GM10248 (cell line): Measurements from ENCODE around the gene TP53TG3C.
"Not testable (repeated sequence)": the region's sequence is repeated elsewhere in the genome, so short reads cannot be mapped to it uniquely, and the experiment has no call there.

Source experiments
- CTCF ChIA-PET: fragments of 300-600 bp; sonication (Branson Sonifier 250); formaldehyde crosslinking; extraction: SDS; loops from one replicate; lab custom pipeline; 2021; ENCODE audit warnings: antibody characterized with exemption; lab: Yijun Ruan, JAX
- POLR2A ChIA-PET: fragments of 350-650 bp; sonication (Branson Sonifier 250); formaldehyde crosslinking; extraction: SDS; loops from one replicate; lab custom pipeline; 2020; ENCODE audit warnings: antibody characterized with exemption; lab: Yijun Ruan, JAX
- DNase-seq: peaks from one replicate; pipeline ENCODE4 v3.0.0; 2012; ENCODE audit errors: extremely low spot score

Gene TP53TG3C, protein sequence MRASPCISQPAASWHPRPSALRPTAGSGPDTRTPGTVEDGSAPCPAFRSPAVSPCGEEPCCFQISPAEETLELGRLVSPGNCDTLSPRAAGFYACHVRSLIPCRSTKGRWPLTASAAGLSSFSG

DNA sequence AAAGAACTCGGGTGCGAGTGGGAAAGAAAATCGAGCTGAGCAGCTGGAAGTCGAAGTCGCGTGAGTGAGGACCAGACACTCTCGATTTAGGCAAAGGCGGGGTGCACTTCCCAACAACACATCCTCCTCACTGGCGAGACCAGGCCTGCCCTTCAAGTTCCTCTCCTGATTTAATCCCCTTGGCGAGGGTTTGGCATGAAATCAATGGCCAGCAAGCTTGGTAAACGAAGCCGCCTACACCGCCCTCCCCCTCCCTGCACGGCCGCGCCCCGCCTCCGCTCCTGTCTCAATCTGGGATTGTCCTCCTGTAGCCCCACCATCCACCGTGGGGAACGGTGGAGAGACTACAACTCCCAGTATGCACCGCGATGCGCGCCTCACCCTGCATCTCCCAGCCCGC, at the start of gene TP53TG3C:
Gene TP53TG3C (plus strand): TSS at position 301 of the 400 bp plus-strand sequence. CDS start 68 bp downstream, at position 369.
- DNase-seq, CTCF ChIA-PET, POLR2A ChIA-PET: not testable (repeated sequence)
